Loucy (cell line): ENCODE results near the gene GRID1.

Experiments used
- H2AFZ ChIP-seq: fragments of 200-600 bp; sonication (generic); 2 replicates; pipeline ENCODE4 v1.6.0; 2016; ENCODE audit warnings: antibody characterized with exemption, mild to moderate bottlenecking, low read length, moderate library complexity
- H3F3A ChIP-seq: fragments of 200-600 bp; 2 replicates; pipeline ENCODE4 v1.6.0; 2016; ENCODE audit warnings: antibody characterized with exemption, low read depth, mild to moderate bottlenecking
- H3K27me3 ChIP-seq: fragments of 200-600 bp; sonication (generic); 2 replicates; pipeline ENCODE4 v1.6.1; 2014; ENCODE audit warnings: low read length, mild to moderate bottlenecking; ENCODE audit not compliant: insufficient read depth, poor library complexity, severe bottlenecking
- H3K36me3 ChIP-seq: fragments of 200-600 bp; sonication (generic); 2 replicates; pipeline ENCODE4 v1.6.1; 2016; ENCODE audit warnings: low read length; ENCODE audit not compliant: insufficient read depth
- H3K4me1 ChIP-seq: fragments of 200-600 bp; sonication (generic); 2 replicates; pipeline ENCODE4 v1.5.1; 2014; ENCODE audit warnings: low read length, mild to moderate bottlenecking; ENCODE audit not compliant: insufficient read depth, poor library complexity, severe bottlenecking
- H3K4me2 ChIP-seq: fragments of 200-600 bp; sonication (generic); 2 replicates; pipeline ENCODE4 v1.6.0; 2014; ENCODE audit warnings: antibody characterized with exemption, low read length, low read depth, mild to moderate bottlenecking; ENCODE audit not compliant: poor library complexity, severe bottlenecking
- H3K4me3 ChIP-seq: fragments of 200-600 bp; sonication (generic); 2 replicates; pipeline ENCODE4 v1.5.1; 2014; ENCODE audit warnings: low read length, mild to moderate bottlenecking, mixed read lengths; ENCODE audit not compliant: poor library complexity, severe bottlenecking
- H3K79me2 ChIP-seq: fragments of 200-600 bp; sonication (generic); 2 replicates; pipeline ENCODE4 v1.6.1; 2014; ENCODE audit warnings: low read length; ENCODE audit not compliant: insufficient read depth
- H3K9ac ChIP-seq: fragments of 200-600 bp; sonication (generic); 2 replicates; pipeline ENCODE4 v1.6.0; 2014; ENCODE audit warnings: mild to moderate bottlenecking, low read depth, low read length, moderate library complexity; ENCODE audit not compliant: poor library complexity, severe bottlenecking
- H3K9me2 ChIP-seq: fragments of 200-600 bp; sonication (generic); replicated peaks from 2 replicates; pipeline ENCODE4 v1.6.1; 2016; ENCODE audit warnings: low read depth, low read length, mixed read lengths
- H3K9me3 ChIP-seq: fragments of 200-600 bp; sonication (generic); 2 replicates; pipeline ENCODE4 v1.6.1; 2014; ENCODE audit warnings: mild to moderate bottlenecking, antibody characterized with exemption, low read length, low read depth; ENCODE audit not compliant: insufficient read depth
- H4K20me1 ChIP-seq: fragments of 200-600 bp; sonication (generic); 2 replicates; pipeline ENCODE4 v1.6.0; 2014; ENCODE audit warnings: antibody characterized with exemption, low read length, mild to moderate bottlenecking; ENCODE audit not compliant: insufficient read depth, poor library complexity, severe bottlenecking
- EZH2phosphoT487 ChIP-seq: fragments of 200-600 bp; IDR thresholded peaks from 2 replicates; pipeline ENCODE4 v1.6.1; 2018; ENCODE audit warnings: antibody characterized with exemption, mild to moderate bottlenecking, moderate library complexity, borderline replicate concordance
- TF ChIP-seq, protein P1 (sequence below): fragments of 200-600 bp; sonication (generic); conservative IDR thresholded peaks from 2 replicates; pipeline ENCODE4 v1.5.1; 2014; ENCODE audit warnings: mild to moderate bottlenecking, antibody characterized with exemption, low read length

The GRID1 gene

DNA sequence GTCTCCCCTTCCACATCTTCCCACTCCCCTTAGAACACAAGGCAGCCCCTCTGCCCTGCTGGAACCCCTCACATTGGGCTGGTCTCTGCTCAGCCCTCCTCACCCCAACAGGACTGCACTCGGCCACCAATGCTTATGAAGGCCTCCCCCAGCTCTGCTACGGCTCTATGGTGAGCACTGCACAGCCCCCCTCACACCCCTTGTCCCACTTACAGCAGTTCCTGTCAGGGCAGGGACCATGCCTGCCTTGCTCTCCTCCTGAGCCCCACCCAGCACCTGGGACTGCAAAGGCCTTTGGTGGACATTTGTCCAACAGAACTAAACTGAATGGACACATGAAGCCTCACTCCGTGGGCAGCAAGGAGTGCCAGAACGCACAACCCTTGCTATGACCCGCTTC lies 171.9 kb downstream of the GRID1 start:
- Histone ChIP-seq H3K4me1 (no peaks in the 10 kb centered on the region), H4K20me1 (no peaks in the 10 kb centered on the region), H3K4me2 (no peak overlapping the region), H3K9me3 (no peaks in the 10 kb centered on the region), H3F3A (no peaks in the 10 kb centered on the region), H2AFZ (no peak overlapping the region), H3K79me2 (no peaks in the 10 kb centered on the region), H3K9me2 (no peaks in the 10 kb centered on the region), H3K27me3 (no peaks in the 10 kb centered on the region), H3K9ac (no peak overlapping the region), H3K36me3 (no peaks in the 10 kb centered on the region), H3K4me3 (no peak overlapping the region)
- TF ChIP-seq EZH2phosphoT487 = no peak
- TF ChIP-seq, protein P1, sequence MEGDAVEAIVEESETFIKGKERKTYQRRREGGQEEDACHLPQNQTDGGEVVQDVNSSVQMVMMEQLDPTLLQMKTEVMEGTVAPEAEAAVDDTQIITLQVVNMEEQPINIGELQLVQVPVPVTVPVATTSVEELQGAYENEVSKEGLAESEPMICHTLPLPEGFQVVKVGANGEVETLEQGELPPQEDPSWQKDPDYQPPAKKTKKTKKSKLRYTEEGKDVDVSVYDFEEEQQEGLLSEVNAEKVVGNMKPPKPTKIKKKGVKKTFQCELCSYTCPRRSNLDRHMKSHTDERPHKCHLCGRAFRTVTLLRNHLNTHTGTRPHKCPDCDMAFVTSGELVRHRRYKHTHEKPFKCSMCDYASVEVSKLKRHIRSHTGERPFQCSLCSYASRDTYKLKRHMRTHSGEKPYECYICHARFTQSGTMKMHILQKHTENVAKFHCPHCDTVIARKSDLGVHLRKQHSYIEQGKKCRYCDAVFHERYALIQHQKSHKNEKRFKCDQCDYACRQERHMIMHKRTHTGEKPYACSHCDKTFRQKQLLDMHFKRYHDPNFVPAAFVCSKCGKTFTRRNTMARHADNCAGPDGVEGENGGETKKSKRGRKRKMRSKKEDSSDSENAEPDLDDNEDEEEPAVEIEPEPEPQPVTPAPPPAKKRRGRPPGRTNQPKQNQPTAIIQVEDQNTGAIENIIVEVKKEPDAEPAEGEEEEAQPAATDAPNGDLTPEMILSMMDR = no peak

DNA sequence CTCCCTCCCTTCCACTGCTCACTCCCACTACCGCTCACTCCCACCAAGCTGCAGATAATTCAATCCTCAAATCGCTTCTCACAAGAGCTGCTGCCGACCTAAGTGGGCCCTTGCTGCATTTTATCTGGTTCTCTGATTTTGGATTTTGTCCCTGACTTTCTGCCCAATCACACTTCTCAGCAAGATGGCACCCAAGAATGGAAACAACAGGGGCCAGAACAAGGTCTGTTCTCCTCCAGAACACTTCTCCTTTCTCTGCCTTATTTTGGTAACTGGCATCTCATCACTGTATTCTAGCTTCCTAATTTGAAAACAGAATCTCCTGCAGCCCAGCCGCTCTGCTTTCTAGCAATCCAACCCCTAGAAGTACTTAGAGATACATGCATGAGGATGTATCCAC lies 172.8 kb downstream of the GRID1 start:
- Histone ChIP-seq H3K27me3 (no peaks in the 10 kb centered on the region), H3K4me1 (no peaks in the 10 kb centered on the region), H3K36me3 (no peaks in the 10 kb centered on the region), H3F3A (no peaks in the 10 kb centered on the region), H4K20me1 (no peaks in the 10 kb centered on the region), H3K4me3 (no peak overlapping the region), H3K9ac (no peak overlapping the region), H2AFZ (no peak overlapping the region), H3K79me2 (no peaks in the 10 kb centered on the region), H3K9me3 (no peaks in the 10 kb centered on the region), H3K9me2 (no peaks in the 10 kb centered on the region), H3K4me2 (no peak overlapping the region)
- TF ChIP-seq, protein P1 = no peak
- TF ChIP-seq EZH2phosphoT487 = no peak

DNA sequence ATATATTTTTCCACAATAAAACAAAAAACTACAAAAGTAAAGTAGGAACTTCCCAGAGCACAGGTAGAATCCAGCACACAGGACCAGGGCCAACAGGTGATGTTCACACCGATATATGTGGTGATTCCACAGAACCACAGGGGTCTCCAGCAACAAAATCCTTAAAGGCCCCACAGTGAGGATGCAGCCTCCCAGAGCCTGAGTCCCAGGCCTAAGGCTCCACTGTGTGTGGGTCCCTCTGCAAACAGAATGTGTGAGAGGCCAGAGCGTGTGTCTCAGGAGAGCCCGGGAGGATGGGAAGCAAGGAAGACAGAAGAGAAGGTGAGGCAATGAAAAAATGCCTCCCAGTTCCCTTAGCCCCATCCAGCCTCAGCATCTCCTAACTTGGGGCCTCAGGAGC lies 173.9 kb downstream of the GRID1 start:
- no peaks in the 10 kb centered on the region for H3K79me2 ChIP-seq
- H4K20me1 ChIP-seq = no peaks in the 10 kb centered on the region
- no peaks in the 10 kb centered on the region for H3K9me3 ChIP-seq
- H3K4me1 ChIP-seq = no peaks in the 10 kb centered on the region
- H3F3A ChIP-seq = no peaks in the 10 kb centered on the region
- no peak overlapping the region for H2AFZ ChIP-seq
- no peak overlapping the region for H3K4me3 ChIP-seq
- no peaks in the 10 kb centered on the region for H3K9me2 ChIP-seq
- H3K4me2 ChIP-seq = no peak overlapping the region
- no peak overlapping the region for H3K9ac ChIP-seq
- H3K36me3 ChIP-seq = no peaks in the 10 kb centered on the region
- no peaks in the 10 kb centered on the region for H3K27me3 ChIP-seq
- TF ChIP-seq, protein P1 = no peak
- no peak for TF ChIP-seq EZH2phosphoT487
